Hepatocyte (in vitro differentiated cells): Measurements from ENCODE around the gene VAPA. TPM values are rescaled to one million over a fixed set of nuclear protein-coding genes. Genes with fewer than 3 reads are reported as not detected.

Experiments used
- DNase-seq: peaks from one replicate; pipeline ENCODE4 v3.0.0-alpha.2; 2016; ENCODE audit warnings: low spot score
- H2AFZ ChIP-seq: fragments of 200-600 bp; sonication (generic); 2 replicates; pipeline ENCODE4 v1.6.0; 2016; ENCODE audit warnings: antibody characterized with exemption, mild to moderate bottlenecking
- H3K27ac ChIP-seq: fragments of 200-600 bp; sonication (generic); 2 replicates; pipeline ENCODE4 v1.5.1; 2016; ENCODE audit warnings: mild to moderate bottlenecking
- H3K27me3 ChIP-seq: fragments of 200-600 bp; sonication (generic); 2 replicates; pipeline ENCODE4 v1.6.1; 2016
- H3K36me3 ChIP-seq: fragments of 200-600 bp; sonication (generic); replicated peaks from 2 replicates; pipeline ENCODE4 v1.5.1; 2016; ENCODE audit warnings: low read depth; ENCODE audit not compliant: insufficient read depth
- H3K4me1 ChIP-seq: fragments of 200-600 bp; sonication (generic); 2 replicates; pipeline ENCODE4 v1.5.1; 2016; ENCODE audit warnings: mild to moderate bottlenecking, moderate library complexity; ENCODE audit not compliant: insufficient read depth
- H3K4me2 ChIP-seq: fragments of 200-600 bp; sonication (generic); 2 replicates; pipeline ENCODE4 v1.6.0; 2016
- H3K4me3 ChIP-seq: fragments of 200-600 bp; sonication (generic); 2 replicates; pipeline ENCODE4 v1.5.1; 2016; ENCODE audit warnings: mild to moderate bottlenecking
- H3K79me2 ChIP-seq: fragments of 200-600 bp; sonication (generic); 2 replicates; pipeline ENCODE4 v1.6.0; 2017; ENCODE audit warnings: mild to moderate bottlenecking
- H3K9me2 ChIP-seq: fragments of 200-600 bp; sonication (generic); replicated peaks from 2 replicates; pipeline ENCODE4 v1.6.0; 2017; ENCODE audit warnings: mild to moderate bottlenecking; ENCODE audit not compliant: insufficient read depth
- H3K9me3 ChIP-seq: fragments of 200-600 bp; sonication (generic); 2 replicates; pipeline ENCODE4 v1.5.1; 2016; ENCODE audit warnings: low read depth, mild to moderate bottlenecking
- H4K20me1 ChIP-seq: fragments of 200-600 bp; sonication (generic); 2 replicates; pipeline ENCODE4 v1.6.0; 2016; ENCODE audit warnings: mild to moderate bottlenecking; ENCODE audit not compliant: insufficient read depth, poor library complexity, severe bottlenecking
- EZH2 ChIP-seq: fragments of 200-600 bp; sonication (generic); IDR thresholded peaks from 2 replicates; pipeline ENCODE4 v1.6.1; 2016; ENCODE audit warnings: antibody characterized with exemption, mild to moderate bottlenecking, borderline replicate concordance
- EZH2phosphoT487 ChIP-seq: fragments of 200-600 bp; sonication (generic); IDR thresholded peaks from one replicate; pipeline ENCODE4 v1.6.1; 2018; ENCODE audit warnings: antibody characterized with exemption, mild to moderate bottlenecking, low read depth, moderate library complexity; ENCODE audit not compliant: unreplicated experiment, severe bottlenecking
- WGBS: methylation state at CpG from one replicate; pipeline ENCODE4 v1.1.6; 2016; ENCODE audit warnings: low lambda C conversion rate; ENCODE audit errors: missing lambda C conversion rate; 5-methylcytosine and 5-hydroxymethylcytosine counted together
- polyA plus RNA-seq: library from polyadenylated mRNA; unstranded; fragments of >200 nt; fragmentation: Nextera tagmentation; extraction: Ambion mirVana; gene quantifications from 2 replicates; pipeline ENCODE4 v1.2.1, GENCODE V29; 2016
- total RNA-seq: library from RNA; depleted of rRNA; stranded (reverse); fragments of >200 nt; gene quantifications from 2 replicates; pipeline ENCODE4 v1.2.3, GENCODE V29; 2014
- TF ChIP-seq, protein P1 (sequence below): fragments of 200-600 bp; sonication (generic); IDR thresholded peaks from 2 replicates; pipeline ENCODE4 v1.5.1; 2016; ENCODE audit warnings: antibody characterized with exemption, mild to moderate bottlenecking; ENCODE audit not compliant: poor library complexity

VAPA gene
- total and polyA plus RNA-seq, 2 experiments from 2014 or later, result 290 to 324 TPM

DNA sequence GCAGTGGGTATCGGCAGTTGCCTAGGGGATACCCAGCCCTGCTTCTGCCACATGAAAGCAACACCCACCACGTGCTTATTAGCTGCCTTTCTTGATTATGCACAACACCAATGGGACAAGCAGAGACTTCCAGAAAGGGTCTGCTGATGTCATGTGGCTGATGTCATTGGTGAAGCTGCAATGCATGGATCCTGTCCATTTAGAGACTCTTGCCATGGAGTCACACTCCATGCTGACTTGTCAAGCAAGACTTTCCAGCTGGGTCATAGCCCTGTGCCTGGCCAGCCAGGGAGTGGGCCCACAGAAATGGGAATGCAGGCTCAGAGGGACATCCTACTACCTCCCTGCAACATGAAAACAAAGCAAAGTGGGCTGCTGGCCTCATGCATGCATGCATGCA, 81.8 kb downstream of the VAPA start:
- H4K20me1 ChIP-seq, result no peaks in the 10 kb centered on the region
- peaks cover 22% of the 10 kb centered on the region for H3K4me1 ChIP-seq
- no peaks in the 10 kb centered on the region for H3K27me3 ChIP-seq
- no peak overlapping the region for H2AFZ ChIP-seq
- H3K4me3 ChIP-seq, result no peak overlapping the region
- H3K9me3 ChIP-seq, result no peaks in the 10 kb centered on the region
- DNase-seq, result no peak
- WGBS, result 91% methylated on average over 2 of the region's 2 CpGs
- H3K27ac ChIP-seq, result no peak overlapping the region
- H3K79me2 ChIP-seq, result no peaks in the 10 kb centered on the region
- H3K4me2 ChIP-seq, result no peak overlapping the region
- no peaks in the 10 kb centered on the region for H3K9me2 ChIP-seq
- H3K36me3 ChIP-seq, result no peaks in the 10 kb centered on the region
- TF ChIP-seq EZH2, result no peak
- TF ChIP-seq, protein P1, sequence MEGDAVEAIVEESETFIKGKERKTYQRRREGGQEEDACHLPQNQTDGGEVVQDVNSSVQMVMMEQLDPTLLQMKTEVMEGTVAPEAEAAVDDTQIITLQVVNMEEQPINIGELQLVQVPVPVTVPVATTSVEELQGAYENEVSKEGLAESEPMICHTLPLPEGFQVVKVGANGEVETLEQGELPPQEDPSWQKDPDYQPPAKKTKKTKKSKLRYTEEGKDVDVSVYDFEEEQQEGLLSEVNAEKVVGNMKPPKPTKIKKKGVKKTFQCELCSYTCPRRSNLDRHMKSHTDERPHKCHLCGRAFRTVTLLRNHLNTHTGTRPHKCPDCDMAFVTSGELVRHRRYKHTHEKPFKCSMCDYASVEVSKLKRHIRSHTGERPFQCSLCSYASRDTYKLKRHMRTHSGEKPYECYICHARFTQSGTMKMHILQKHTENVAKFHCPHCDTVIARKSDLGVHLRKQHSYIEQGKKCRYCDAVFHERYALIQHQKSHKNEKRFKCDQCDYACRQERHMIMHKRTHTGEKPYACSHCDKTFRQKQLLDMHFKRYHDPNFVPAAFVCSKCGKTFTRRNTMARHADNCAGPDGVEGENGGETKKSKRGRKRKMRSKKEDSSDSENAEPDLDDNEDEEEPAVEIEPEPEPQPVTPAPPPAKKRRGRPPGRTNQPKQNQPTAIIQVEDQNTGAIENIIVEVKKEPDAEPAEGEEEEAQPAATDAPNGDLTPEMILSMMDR, result no peak
- no peak for TF ChIP-seq EZH2phosphoT487

DNA sequence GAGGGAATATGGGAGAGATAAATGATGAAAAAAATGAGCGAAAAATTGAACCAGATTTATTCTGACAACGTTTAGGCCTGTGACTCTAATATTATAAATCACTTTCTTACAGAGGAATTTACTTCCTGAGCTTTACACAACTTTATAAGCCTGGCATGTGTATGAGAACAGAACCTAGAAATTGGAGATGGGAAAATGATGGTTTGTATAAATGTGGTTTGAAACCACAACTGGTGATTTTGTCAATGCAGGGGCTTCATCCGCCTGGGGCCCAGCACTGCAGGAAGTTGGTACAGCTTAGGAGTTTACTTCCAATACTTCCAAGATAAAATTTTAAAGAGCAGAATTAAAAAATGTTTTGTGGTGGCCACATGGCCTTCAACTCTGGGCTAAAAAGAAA, 82.3 kb downstream of the VAPA start:
- Histone ChIP-seq H3K4me3 (no peak overlapping the region), H3K4me2 (no peak overlapping the region), H3K27ac (peak overlapping the region; percentile 42), H3K27me3 (no peaks in the 10 kb centered on the region), H3K9me2 (no peaks in the 10 kb centered on the region), H2AFZ (no peak overlapping the region), H3K4me1 (peaks cover 22% of the 10 kb centered on the region), H3K36me3 (no peaks in the 10 kb centered on the region), H4K20me1 (no peaks in the 10 kb centered on the region), H3K9me3 (no peaks in the 10 kb centered on the region), H3K79me2 (no peaks in the 10 kb centered on the region)
- TF ChIP-seq EZH2phosphoT487 (no peak), EZH2 (no peak)
- TF ChIP-seq, protein P1, result no peak
- no peak for DNase-seq
- WGBS, result 59% methylated on average over 3 of the region's 3 CpGs

- Histone ChIP-seq H3K79me2 (no peaks in the 10 kb centered on the region), H4K20me1 (no peaks in the 10 kb centered on the region), H3K27ac (no peak overlapping the region), H3K27me3 (no peaks in the 10 kb centered on the region), H3K36me3 (no peaks in the 10 kb centered on the region), H3K4me3 (no peak overlapping the region), H3K4me2 (no peak overlapping the region), H3K4me1 (peaks cover 22% of the 10 kb centered on the region), H3K9me2 (no peaks in the 10 kb centered on the region), H2AFZ (no peak overlapping the region), H3K9me3 (no peaks in the 10 kb centered on the region)
- WGBS, result 100% methylated on average over 1 of the region's 1 CpG
- TF ChIP-seq EZH2phosphoT487 (no peak), EZH2 (no peak)
- TF ChIP-seq, protein P1, result no peak
- no peak for DNase-seq
Measured at GRCh38 chr18:9997711-9998110, 83.9 kb downstream of the VAPA start.

GRCh38 chr18:9998330-9998729, 84.5 kb downstream of the VAPA start:
- H4K20me1 ChIP-seq, result no peaks in the 10 kb centered on the region
- TF ChIP-seq EZH2 (no peak), EZH2phosphoT487 (no peak)
- TF ChIP-seq, protein P1, result no peak
- 92% methylated on average over 2 of the region's 2 CpGs for WGBS

More at GRCh38 chr18:9998330-9998729, 84.5 kb downstream of the VAPA start:
- no peak overlapping the region for H3K4me3 ChIP-seq
- DNase-seq, result no peak
- H3K36me3 ChIP-seq, result no peaks in the 10 kb centered on the region
- peaks cover 17% of the 10 kb centered on the region for H3K4me1 ChIP-seq
- no peak overlapping the region for H3K27ac ChIP-seq
- no peak overlapping the region for H2AFZ ChIP-seq
- H3K27me3 ChIP-seq, result no peaks in the 10 kb centered on the region
- H3K79me2 ChIP-seq, result no peaks in the 10 kb centered on the region
- H3K9me3 ChIP-seq, result no peaks in the 10 kb centered on the region
- no peak overlapping the region for H3K4me2 ChIP-seq
- no peaks in the 10 kb centered on the region for H3K9me2 ChIP-seq
